IPS DF 19.7 (cell line): ENCODE data around the gene TRAPPC13.
"Not testable (repeated sequence)": the region's sequence is repeated elsewhere in the genome, so short reads cannot be mapped to it uniquely, and the experiment has no call there.

Source experiments
- DNase-seq: peaks from one replicate; pipeline ENCODE4 v3.0.0-alpha.2; 2013; ENCODE audit warnings: low read depth, low spot score

TRAPPC13 gene

DNA sequence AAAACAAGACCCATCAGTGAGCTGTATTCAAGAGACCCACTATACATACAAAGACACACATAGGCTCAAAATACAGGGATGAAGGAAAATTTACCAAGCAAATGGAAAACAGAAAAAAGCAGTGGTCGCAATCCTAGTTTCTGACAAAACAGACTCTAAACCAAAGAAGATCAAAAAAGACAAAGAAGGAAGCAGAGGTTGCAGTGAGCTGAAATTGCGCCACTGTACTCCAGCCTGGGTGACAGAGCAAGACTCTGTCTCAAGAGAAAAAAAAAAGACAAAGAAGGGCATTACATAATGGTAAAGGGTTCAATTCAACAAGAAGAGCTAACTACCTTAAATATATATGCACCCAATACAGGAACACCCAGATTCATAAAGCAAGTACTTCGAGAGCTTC is 51.2 kb downstream of the TRAPPC13 start:
- DNase-seq: not testable (repeated sequence)

DNA sequence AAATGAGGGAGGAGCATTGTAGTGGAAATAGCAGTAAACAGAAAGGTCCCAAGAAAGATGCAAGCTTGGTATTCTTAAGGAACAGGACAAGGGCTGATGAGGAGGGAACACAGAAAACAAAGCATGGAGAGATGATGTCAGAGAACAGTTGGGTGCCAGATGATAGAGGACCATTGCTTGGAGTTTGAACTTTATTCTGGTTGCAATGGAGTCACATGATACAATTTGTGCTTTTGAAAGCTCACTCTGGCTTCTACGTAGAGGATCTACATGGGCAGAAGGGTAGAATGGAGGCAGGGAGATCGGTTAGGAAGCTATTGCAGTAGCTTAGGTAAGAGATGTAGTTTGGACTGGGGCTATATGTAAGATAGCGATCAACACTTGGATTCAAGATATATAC is 57.3 kb downstream of the TRAPPC13 start:
- DNase-seq: no peak

DNA sequence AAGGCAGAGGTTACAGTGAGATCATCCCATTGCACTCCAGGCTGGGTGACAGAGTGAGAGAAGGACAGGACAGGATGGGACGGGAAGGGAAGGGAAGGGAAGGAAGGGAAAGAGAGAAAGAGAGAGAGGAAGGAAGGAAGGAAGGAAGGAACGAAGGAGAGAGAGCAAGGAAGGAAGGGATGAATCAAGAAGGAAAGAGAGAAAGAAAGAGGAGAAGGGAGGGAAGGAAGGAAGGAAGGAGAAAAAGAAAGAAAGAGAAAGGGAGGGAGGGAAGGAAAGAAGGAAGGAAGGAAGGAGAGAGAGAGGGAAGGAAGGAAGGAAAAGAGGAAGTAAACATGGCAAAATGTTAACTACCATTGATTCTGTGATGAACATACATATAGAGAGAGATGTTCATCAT is 68.3 kb downstream of the TRAPPC13 start:
- no peak for DNase-seq

DNA sequence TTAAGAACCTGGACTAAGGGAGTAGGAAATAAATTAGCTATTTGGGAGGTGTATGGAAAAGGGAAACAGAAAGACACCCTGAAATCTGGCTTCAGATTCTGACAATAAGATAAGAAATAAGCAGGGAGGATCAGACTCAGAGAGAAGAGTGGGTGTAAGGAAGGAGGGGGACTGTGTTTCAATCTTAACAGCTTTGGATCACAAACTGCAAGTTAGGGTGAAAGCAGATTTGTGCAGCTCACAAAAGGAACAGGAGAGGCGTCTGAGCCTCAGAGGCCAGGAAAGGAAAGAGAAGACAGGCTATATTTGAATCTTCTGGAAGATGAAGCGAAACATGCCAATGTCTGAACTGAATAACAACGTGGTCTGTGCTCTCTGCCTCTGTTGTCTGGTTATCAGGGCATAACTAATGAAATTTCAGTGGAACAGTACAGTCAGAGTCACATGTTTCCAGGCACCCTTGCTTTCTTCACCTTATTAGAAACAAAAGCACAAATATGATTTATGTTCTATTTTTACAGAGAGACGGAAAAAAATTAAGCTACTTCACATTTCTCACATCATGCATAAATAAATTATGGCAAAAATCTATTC is 70.4 kb downstream of the TRAPPC13 start:
- no peak for DNase-seq

DNA sequence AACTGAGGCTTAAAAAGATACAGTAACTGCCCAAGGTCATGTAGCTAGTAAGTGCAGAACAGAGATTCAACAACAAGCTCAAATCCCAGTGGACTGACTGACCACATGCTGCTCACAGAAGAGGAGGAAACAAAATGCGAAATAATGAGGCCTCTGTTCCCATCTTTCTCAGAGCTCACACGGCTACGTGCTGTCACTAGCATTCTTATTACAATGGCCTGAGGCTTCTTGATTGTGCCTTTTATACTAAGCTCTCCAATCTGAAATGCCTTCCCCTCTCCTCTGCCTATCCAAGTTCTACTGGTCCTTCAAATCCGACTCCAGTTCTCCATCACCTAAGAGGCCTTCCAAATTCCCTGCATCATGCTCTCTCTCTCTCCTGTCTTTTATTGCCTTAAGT is 71.1 kb downstream of the TRAPPC13 start:
- DNase-seq: no peak

DNA sequence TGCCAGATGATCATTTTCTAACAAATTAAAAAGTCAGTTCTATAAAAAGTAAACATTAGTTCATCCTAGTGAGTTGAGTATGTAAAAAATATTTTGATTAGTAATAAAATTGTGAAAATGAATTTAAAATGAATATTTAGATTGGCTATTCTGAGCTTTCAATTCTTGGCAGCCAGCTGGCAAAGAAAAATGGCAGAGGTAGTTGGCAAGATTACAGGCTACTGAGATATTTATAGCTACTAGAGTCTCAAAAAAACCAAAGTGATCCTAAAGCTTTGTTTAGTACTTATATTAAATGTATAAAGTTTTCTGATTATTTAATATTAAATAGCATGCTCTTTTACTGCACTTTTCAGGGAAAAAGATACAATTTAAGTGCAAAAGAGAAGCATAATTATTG is 72.1 kb downstream of the TRAPPC13 start:
- no peak for DNase-seq

DNA sequence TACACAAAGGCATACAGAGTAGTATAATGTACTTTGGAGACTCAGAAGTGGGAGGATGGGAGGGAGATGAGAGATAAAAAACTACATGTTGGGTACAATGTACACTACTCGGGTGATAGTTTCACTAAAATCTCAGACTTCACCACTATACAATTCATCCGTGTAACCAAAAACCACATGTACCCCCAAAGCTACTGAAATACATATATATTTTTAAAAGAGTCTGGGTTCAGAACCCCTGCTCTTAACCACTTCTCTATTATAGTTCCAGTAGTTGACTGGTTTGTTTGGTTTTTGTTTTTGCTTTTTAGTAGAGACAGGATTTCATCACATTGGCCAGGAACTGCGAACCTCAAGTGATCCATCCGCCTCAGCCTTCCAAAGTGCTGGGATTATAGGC is 74.5 kb downstream of the TRAPPC13 start:
- no peak for DNase-seq

DNA sequence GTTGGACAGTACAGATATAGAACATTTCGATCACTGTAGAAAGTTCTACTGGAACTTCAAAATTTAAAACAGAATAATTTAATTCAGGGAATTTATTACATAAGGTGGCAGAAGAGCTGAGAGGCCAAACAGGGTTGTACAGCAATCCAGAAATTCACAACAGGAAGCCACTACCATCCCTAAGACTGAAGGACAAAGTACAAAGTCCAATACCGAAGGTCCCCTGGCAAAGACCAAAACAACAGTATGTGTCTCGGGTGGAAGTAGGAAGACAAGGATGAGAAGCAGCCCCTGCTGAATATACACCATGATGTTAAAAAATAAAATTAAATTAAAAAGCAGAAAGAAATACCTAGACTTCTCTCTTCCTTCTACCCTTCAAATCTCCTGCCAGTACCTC is 77.2 kb downstream of the TRAPPC13 start:
- no peak for DNase-seq

DNA sequence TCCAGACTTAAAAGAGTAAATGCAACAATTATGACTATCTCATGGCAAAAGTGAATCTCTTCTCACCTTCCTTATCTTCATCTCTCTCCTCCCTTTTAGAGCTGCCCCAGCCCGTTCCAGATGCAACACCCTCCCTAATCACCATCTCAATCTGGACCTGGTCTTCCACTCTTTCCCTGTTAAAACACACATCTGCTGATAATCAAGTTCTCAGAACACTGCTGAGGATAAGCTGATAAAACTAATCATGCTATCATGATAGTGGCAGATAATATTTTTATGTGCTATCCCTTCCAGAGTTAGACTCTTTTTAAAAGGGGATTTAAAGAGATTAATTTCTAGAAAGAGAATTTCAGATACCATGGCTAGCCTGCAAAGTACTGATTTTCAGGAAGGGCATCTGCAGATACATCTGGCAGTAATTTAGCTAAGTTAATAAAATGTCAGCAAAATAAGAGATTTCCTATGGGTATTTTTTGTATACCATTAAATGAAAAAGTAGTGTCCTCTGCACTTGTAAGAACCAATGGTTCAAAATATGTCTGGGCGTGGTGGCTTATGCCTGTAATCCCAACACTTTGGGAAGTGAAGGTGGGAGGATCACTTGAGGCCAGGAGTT is 79.9 kb downstream of the TRAPPC13 start:
- no peak for DNase-seq

DNA sequence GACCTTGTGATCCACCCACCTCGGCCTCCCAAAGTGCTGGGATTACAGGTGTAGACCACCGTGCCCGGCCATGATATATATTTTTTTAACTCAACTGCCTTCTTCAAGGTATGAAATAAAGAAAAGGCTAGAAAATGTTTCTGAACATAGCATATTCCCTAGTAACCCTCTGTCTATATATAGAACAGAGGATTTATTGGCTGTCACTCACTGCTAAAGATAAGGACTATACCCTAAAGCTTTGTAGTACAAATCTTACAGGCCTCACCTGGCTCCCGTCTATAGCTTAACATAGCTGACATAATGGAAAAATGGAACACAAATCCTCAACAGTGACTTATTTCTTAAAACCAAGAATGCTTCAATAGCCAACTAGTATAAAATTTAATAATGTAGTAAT is 82.8 kb downstream of the TRAPPC13 start:
- DNase-seq: no peak

DNA sequence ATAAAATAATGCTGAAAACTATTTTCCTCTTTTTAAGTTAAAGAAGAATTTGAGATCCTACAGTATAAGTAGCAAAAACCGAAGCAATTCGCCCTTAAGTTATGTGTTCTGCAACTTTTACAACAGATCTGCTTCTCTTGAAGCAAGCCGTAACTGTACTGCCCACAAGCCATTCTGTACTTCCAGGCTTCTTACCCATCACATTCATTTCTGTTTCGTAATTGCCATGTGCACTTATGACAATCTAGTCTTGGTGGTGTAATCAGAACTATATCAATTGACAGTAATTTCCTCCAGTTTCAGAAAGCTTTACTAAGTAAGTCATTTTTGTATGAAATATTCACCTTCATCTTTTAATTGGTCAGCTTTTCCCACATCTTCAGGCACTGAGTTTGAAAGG is 83.3 kb downstream of the TRAPPC13 start:
- DNase-seq: no peak
